Measurements from ENCODE around the gene HEMGN. TPM values are rescaled to one million over a fixed set of nuclear protein-coding genes. Genes with fewer than 3 reads are reported as not detected.

The HEMGN gene
- total RNA-seq, 1 experiment from 2014 or later = 0.11 TPM

Other genes with a start within 250 kb of the HEMGN start
- 2.7 to 3.6 TPM (median 3.0 TPM) in 3 replicates for gene XPA, start 240.8 kb downstream of the HEMGN start, total RNA-seq (2021)
- gene FOXE1, start 84.9 kb downstream of the HEMGN start, total RNA-seq (2021) = 0.05 to 0.09 TPM (median 0.07 TPM) in 3 replicates
- 3.3 to 4.6 TPM (median 3.9 TPM) in 3 replicates for gene TRMO, start 15.7 kb downstream of the HEMGN start, total RNA-seq (2021)
- 149 to 156 TPM (median 150 TPM) in 3 replicates for gene ANP32B, start 45.2 kb upstream of the HEMGN start, total RNA-seq (2021)
- gene NANS, start 118.6 kb upstream of the HEMGN start, total RNA-seq (2021) = 57.9 to 66.7 TPM (median 61.3 TPM) in 3 replicates
- gene TRIM14, start 181.1 kb upstream of the HEMGN start, total RNA-seq (2021) = 11.9 to 18.4 TPM (median 18.2 TPM) in 3 replicates